Ishikawa (cell line): ENCODE measurements around the gene PPP1R9B.

ENCODE experiments used
- CEBPB ChIP-seq: IDR thresholded peaks from 2 replicates; pipeline ENCODE4 v1.6.1; 2012
- CREB1 ChIP-seq: IDR thresholded peaks from 2 replicates; pipeline ENCODE4 v1.6.1; 2012; ENCODE audit warnings: low read depth
- EGR1 ChIP-seq: IDR thresholded peaks from 2 replicates; pipeline ENCODE4 v1.6.1; 2012
- EP300 ChIP-seq: IDR thresholded peaks from 2 replicates; pipeline ENCODE4 v1.6.1; 2012; ENCODE audit warnings: borderline replicate concordance
- MAX ChIP-seq: IDR thresholded peaks from 2 replicates; pipeline ENCODE4 v1.6.1; 2012
- NFIC ChIP-seq: IDR thresholded peaks from 2 replicates; pipeline ENCODE4 v1.6.1; 2012
- RAD21 ChIP-seq: IDR thresholded peaks from 2 replicates; pipeline ENCODE4 v1.6.1; 2012; ENCODE audit warnings: low read depth
- REST ChIP-seq: IDR thresholded peaks from 2 replicates; pipeline ENCODE4 v1.6.1; 2012; ENCODE audit warnings: low read depth, mild to moderate bottlenecking
- TAF1 ChIP-seq: IDR thresholded peaks from 2 replicates; pipeline ENCODE4 v1.6.1; 2012; ENCODE audit warnings: low read depth, mild to moderate bottlenecking
- TCF12 ChIP-seq: IDR thresholded peaks from 2 replicates; pipeline ENCODE4 v1.6.1; 2012; ENCODE audit warnings: low read depth
- YY1 ChIP-seq: IDR thresholded peaks from 2 replicates; pipeline ENCODE4 v1.6.1; 2012; ENCODE audit warnings: low read depth

- TF ChIP-seq EP300 (no peak), MAX (no peak), NFIC (no peak), REST (no peak), EGR1 (no peak), RAD21 (peak; percentile 69), CEBPB (no peak), YY1 (no peak), TAF1 (no peak), CREB1 (no peak), TCF12 (no peak)
Observed at GRCh38 chr17:50198026-50198669, 47.7 kb upstream of the PPP1R9B start.
